SH-SY5Y (cell line): ENCODE data around the gene METTL8.

Source experiments
- GATA2 ChIP-seq: IDR thresholded peaks from 2 replicates; pipeline ENCODE4 v1.6.1; 2011; ENCODE audit warnings: mild to moderate bottlenecking, low read depth, low read length
- GATA3 ChIP-seq: IDR thresholded peaks from 2 replicates; pipeline ENCODE4 v1.6.1; 2011; ENCODE audit warnings: low read depth, mild to moderate bottlenecking, low read length, moderate library complexity

DNA sequence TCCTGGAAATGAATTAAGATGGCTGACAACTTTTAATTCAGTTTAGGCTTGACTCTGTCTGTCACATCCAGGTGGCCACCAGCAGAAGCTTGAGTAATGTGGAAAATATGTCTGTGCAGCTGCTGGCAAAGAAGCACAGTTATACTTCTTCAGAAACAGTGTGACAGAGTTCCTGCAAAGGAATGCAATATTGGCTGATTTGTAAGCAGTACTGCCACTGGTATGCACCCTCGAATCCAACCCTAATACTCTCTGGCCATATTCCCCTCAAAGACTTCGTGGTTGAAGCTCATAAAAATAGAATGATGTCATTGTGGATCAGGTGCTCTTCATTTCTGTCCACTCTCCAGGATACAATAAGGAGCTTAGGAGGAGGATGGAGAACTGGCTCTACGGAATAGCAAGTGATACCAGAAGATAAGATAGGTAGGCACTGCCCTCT, 86.2 kb downstream of the METTL8 start:
- TF ChIP-seq GATA2 (no peak), GATA3 (no peak)
